NCI-H2196 (cell line): Measurements from ENCODE around the gene HTR2B.
A peak's percentile ranks its signal among the peaks of the same experiment; 100 is the strongest.
"Not testable (repeated sequence)": the region's sequence is repeated elsewhere in the genome, so short reads cannot be mapped to it uniquely, and the experiment has no call there.

Experiments
- DNase-seq: peaks from one replicate; lab custom pipeline; 2025; ENCODE audit not compliant: unreplicated experiment; lab: John Stamatoyannopoulos, UW

HTR2B gene

GRCh38 chr2:231134910-231135655 lies 10.2 kb upstream of the HTR2B start:
- DNase-seq, result no peak

- DNase-seq, result no peak
These were observed 8.7 kb upstream of the HTR2B start for GRCh38 chr2:231133365-231134099.

- DNase-seq, result no peak
These were observed 7.3 kb upstream of the HTR2B start for GRCh38 chr2:231132129-231132528.

- no peak for DNase-seq
These were observed 5.7 kb upstream of the HTR2B start for GRCh38 chr2:231130336-231131056.

GRCh38 chr2:231129216-231129615 lies 4.4 kb upstream of the HTR2B start:
- no peak for DNase-seq

- DNase-seq, result no peak
These were observed 3.7 kb upstream of the HTR2B start for GRCh38 chr2:231128541-231128940.

- no peak for DNase-seq
These were observed 3.1 kb upstream of the HTR2B start for GRCh38 chr2:231127936-231128335.

- no peak for DNase-seq
These were observed 2.6 kb upstream of the HTR2B start for GRCh38 chr2:231127480-231127879.

GRCh38 chr2:231126123-231126522 lies 1.3 kb upstream of the HTR2B start:
- no peak for DNase-seq

- no peak for DNase-seq
These were observed 1.4 kb downstream of the HTR2B start for GRCh38 chr2:231123362-231123898.

- DNase-seq, result no peak
These were observed 6.3 kb downstream of the HTR2B start for GRCh38 chr2:231118614-231118942.

- no peak for DNase-seq
These were observed 6.8 kb downstream of the HTR2B start for GRCh38 chr2:231117922-231118613.

GRCh38 chr2:231117148-231117547 lies 7.7 kb downstream of the HTR2B start:
- DNase-seq, result no peak

- no peak for DNase-seq
These were observed 9.2 kb downstream of the HTR2B start for GRCh38 chr2:231115651-231116050.

GRCh38 chr2:231113489-231113888 lies 11.4 kb downstream of the HTR2B start:
- DNase-seq, result no peak

- DNase-seq, result no peak
These were observed 12.9 kb downstream of the HTR2B start for GRCh38 chr2:231111987-231112386.

GRCh38 chr2:231110551-231110950 lies 14.3 kb downstream of the HTR2B start:
- no peak for DNase-seq

- DNase-seq, result peak; percentile 66
These were observed 20.6 kb downstream of the HTR2B start for GRCh38 chr2:231104115-231104713.

GRCh38 chr2:231102772-231103171 lies 22.1 kb downstream of the HTR2B start:
- no peak for DNase-seq

- no peak for DNase-seq
These were observed 23.9 kb downstream of the HTR2B start for GRCh38 chr2:231100990-231101389.

GRCh38 chr2:231100321-231100720 lies 24.5 kb downstream of the HTR2B start:
- DNase-seq, result not testable (repeated sequence)
